Measurements from ENCODE around the gene DUSP12. TPM values are rescaled to one million over a fixed set of nuclear protein-coding genes. Genes with fewer than 3 reads are reported as not detected.
"Not testable (repeated sequence)": the region's sequence is repeated elsewhere in the genome, so short reads cannot be mapped to it uniquely, and the experiment has no call there.

Gene DUSP12
- total RNA-seq, 1 donor from 2014 or later = 38.8 TPM

DNA sequence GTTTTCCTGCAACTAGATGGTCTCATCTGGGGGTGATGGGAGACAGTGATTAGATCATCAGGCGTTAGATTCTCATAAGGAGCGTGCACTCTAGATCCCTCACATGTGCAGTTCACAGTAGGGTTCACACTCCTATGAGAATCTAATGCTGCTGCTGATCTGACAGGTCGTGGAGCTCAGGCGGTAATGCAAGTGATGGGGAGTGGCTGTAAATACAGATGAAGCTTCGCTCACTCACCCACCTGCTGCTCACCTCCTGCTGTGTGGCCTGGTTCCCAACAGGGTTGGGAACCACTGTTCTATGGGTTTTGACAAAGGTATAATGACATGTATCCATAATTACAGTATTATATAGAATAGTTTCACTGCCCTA lies 20.1 kb downstream of the DUSP12 start:
- not testable (repeated sequence) for DNase-seq (ENCODE audit: low read depth, low spot score)

DNA sequence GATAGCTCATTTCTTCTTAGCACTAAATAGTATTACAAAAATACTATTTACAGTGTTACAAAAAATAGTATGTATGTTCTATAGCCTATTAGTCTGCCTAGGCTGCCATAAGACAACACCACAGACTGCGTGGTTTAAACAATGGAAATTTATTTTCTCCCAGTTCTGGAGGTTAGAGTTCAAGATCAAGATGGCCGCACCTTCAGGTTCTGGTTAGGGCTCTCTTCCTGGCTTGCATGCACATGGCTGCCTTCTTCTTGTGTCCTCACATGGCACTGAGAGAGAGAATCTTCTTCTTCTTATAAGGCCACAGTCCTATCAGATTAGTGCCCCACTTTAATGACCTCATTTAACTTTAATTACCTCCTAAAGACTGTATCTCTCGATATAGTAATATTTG lies 20.7 kb downstream of the DUSP12 start:
- DNase-seq (ENCODE audit: low read depth, low spot score) = no peak

GRCh38 chr1:161771161-161771560 lies 21.6 kb downstream of the DUSP12 start:
- DNase-seq (ENCODE audit: low read depth, low spot score) = no peak

DNA sequence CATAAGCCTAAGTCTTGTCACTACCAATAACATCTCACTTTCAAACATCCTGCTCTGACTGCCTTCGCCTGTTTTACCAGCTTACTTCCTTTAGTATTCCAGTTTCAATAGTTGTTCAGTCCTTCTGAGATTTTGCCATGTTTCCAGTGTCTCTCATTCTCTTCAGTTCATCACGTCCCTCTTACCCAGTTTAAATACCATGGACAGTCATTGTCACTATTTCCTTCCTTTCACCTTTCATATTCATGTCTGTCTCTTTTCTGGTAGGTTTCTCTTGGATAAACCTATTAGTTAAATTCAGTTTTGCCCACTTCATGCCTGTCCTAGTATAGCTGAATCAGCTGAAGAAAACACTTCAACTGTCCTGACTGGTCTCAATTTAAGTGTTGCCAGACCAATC lies 22.4 kb downstream of the DUSP12 start:
- DNase-seq (ENCODE audit: low read depth, low spot score) = no peak

- DNase-seq (ENCODE audit: low read depth, low spot score) = no peak
These were observed 22.8 kb downstream of the DUSP12 start for GRCh38 chr1:161772397-161772796.

GRCh38 chr1:161773791-161774190 lies 24.2 kb downstream of the DUSP12 start:
- no peak for DNase-seq (ENCODE audit: low read depth, low spot score)

DNA sequence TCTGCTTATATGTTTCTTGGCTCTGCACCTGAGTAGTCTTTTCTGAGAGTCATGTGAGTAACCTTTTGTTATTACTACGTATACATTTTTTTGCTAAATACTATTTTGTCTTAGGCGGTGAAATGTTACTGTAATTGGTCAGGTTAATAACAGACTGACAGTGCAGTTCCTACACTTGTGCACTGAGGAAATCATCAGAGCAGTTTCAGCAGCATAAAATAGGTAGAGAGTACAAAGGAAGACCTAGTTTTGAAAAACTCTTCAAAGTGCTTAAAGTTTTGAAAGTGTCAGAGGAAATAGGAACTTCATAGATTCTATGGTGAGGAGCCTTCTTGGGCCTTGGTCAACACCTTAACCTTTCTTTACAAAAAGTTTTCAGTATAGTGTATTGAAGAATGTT lies 27.7 kb downstream of the DUSP12 start:
- no peak for DNase-seq (ENCODE audit: low read depth, low spot score)

GRCh38 chr1:161778522-161778921 lies 28.9 kb downstream of the DUSP12 start:
- no peak for DNase-seq (ENCODE audit: low read depth, low spot score)

GRCh38 chr1:161779393-161779792 lies 29.8 kb downstream of the DUSP12 start:
- no peak for DNase-seq (ENCODE audit: low read depth, low spot score)

- no peak for DNase-seq (ENCODE audit: low read depth, low spot score)
These were observed 32.4 kb downstream of the DUSP12 start for GRCh38 chr1:161781995-161782394.

- no peak for DNase-seq (ENCODE audit: low read depth, low spot score)
These were observed 33.3 kb downstream of the DUSP12 start for GRCh38 chr1:161782886-161783285.

DNA sequence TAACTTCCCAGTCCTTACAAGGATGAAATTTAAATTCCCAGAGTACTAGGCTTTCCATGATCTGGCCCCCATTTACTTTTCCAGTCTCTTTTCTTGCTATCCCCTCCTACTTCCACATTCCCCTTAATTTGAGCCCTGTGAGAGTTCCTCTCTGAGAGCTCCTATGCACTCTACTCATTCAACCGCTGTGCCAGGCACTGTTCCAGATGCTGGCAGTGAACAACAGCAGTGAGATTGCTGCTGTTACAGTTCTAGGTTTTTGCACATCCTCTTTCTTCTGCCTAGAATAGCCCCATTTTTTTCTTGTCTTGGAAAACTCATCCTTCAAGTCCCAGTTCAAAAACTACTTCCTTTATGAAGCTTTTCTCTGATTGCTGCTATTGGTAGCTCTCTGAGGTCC lies 35.4 kb downstream of the DUSP12 start:
- DNase-seq (ENCODE audit: low read depth, low spot score) = no peak

DNA sequence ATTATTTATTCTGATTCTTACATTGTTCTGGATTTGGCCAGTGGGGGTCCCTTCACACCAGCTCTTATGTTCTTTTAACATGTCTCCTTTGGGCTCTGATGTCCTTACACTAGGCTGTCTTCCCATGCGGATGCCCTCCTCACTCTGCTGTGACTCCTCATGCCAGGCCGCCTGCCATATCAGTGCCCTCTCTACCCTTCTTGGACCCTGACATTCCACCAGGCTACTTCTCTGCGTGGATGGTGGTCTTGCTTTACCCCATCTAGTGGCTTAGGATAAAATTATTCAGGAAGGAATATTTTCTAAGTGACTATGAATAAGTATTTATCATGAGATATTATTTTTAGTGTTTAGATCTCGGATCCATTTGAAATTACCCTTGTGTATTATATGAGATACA lies 37.8 kb downstream of the DUSP12 start:
- no peak for DNase-seq (ENCODE audit: low read depth, low spot score)

DNA sequence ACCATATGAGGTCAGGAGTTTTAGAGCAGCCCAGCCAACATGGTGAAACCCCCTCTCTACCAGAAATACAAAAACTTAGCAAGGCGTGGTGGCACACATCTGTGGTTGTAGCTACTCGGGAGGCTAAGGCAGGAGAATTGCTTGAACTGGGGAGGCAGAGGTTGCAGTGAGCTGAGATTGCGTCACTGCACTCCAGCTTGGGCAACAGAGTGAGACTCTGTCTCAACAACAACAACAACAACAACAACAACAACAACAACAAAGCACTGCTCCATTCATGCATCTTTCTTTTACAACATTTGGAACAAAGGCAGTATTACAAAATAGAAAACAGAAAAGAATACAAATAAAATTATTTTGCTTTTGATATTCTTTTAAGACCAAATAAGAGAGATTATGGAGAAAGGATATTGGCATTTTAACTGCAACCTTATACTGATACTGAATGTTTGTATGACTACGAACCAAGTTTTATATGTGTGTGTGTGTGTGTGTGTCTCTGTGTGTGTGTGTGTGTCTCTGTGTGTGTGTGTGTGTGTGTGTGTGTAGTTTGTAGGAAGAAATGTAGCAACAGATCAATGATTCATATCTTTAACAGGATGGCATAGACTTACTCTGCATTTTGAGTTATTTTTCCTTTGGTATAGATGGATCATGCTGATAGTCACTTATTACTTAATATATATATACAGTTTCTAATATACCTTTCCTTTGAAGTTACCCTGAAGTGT lies 41.2 kb downstream of the DUSP12 start:
- DNase-seq (ENCODE audit: low read depth, low spot score) = no peak

GRCh38 chr1:161791904-161792655 lies 42.5 kb downstream of the DUSP12 start:
- no peak for DNase-seq (ENCODE audit: low read depth, low spot score)

DNA sequence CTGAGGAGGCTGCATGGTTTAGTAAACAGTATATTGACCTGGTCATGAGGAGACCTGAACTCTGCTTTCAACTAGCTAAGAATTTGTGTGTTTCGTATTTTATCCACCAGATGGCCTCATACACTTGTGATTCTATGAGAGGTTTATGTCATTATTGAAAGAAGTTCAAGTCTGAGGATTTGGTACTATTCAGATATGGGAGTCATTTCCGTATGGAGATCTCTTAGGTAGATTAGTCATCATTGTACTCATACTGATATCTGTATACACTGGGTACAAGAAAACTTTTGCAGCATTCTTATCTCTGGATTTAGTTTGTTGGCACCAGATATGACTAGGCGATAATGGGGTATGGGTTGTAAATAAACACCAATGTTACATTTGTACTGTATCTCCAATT lies 43.2 kb downstream of the DUSP12 start:
- peak; percentile 60 for DNase-seq (ENCODE audit: low read depth, low spot score)

DNA sequence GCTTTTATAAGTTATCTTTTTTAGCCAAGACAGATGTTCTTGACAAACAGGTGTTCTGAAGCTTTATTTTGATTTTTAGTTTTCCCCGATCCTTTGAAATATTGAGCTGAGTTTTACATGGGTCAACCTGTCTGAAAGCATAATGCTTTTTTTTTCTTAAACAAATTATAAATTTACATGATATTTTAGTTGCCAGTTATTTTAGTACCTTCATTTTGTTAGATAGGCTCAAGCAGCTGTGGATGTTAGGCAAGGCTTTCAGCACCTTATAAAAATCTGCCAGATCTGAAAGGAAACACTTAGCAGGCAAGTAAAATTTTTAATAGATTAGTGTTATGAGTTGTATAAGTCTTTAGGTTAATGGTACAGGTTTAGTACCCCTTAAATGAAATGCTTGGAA lies 50.2 kb downstream of the DUSP12 start:
- no peak for DNase-seq (ENCODE audit: low read depth, low spot score)

DNA sequence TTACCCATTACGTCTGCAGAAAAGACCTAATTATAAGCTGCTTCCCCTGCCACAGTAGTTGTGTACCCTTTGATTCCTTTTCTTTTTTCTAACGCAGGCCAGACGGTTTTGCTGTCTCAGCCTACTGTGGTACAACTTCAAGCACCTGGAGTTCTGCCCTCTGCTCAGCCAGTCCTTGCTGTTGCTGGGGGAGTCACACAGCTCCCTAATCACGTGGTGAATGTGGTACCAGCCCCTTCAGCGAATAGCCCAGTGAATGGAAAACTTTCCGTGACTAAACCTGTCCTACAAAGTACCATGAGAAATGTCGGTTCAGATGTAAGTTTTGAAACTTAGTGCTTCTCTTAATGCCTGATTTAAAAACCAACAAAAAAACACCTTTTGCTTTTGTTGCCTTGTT lies 52.4 kb downstream of the DUSP12 start:
- no peak for DNase-seq (ENCODE audit: low read depth, low spot score)

GRCh38 chr1:161803181-161803580 lies 53.6 kb downstream of the DUSP12 start:
- DNase-seq (ENCODE audit: low read depth, low spot score) = no peak

GRCh38 chr1:161805399-161806197 lies 56.0 kb downstream of the DUSP12 start:
- no peak for DNase-seq (ENCODE audit: low read depth, low spot score)

Data from pulmonary artery endothelial cell (primary cell).